H9 (cell line): ENCODE results near the gene DCAF6. TPM values are rescaled to one million over a fixed set of nuclear protein-coding genes. Genes with fewer than 3 reads are reported as not detected.

ENCODE experiments used
- DNase-seq: peaks from one replicate; pipeline ENCODE4 v3.0.0-alpha.2; 2017
- H2AFZ ChIP-seq: one replicate; pipeline ENCODE4 v1.6.1; 2013; ENCODE audit warnings: mild to moderate bottlenecking, low read length, control low read depth, moderate library complexity
- H2AK5ac ChIP-seq: 2 replicates; pipeline ENCODE4 v1.6.1; 2013; ENCODE audit warnings: low read length, control low read depth, mixed read lengths; ENCODE audit not compliant: insufficient read length
- H2BK120ac ChIP-seq: one replicate; pipeline ENCODE4 v1.6.1; 2013; ENCODE audit warnings: low read depth, mild to moderate bottlenecking, low read length, control low read depth, inconsistent platforms; ENCODE audit not compliant: poor library complexity, severe bottlenecking
- H2BK12ac ChIP-seq: 2 replicates; pipeline ENCODE4 v1.6.1; 2013; ENCODE audit warnings: low read length, control low read depth, mixed read lengths, low read depth; ENCODE audit not compliant: insufficient read length
- H2BK15ac ChIP-seq: 2 replicates; pipeline ENCODE4 v1.6.1; 2013; ENCODE audit warnings: low read depth, low read length, control low read depth
- H2BK20ac ChIP-seq: one replicate; pipeline ENCODE4 v1.6.1; 2013; ENCODE audit warnings: low read depth, mild to moderate bottlenecking, low read length, control low read depth, inconsistent platforms; ENCODE audit not compliant: poor library complexity, severe bottlenecking
- H2BK5ac ChIP-seq: 2 replicates; pipeline ENCODE4 v1.6.1; 2013; ENCODE audit warnings: low read length, control low read depth, mixed read lengths; ENCODE audit not compliant: insufficient read length
- H3K14ac ChIP-seq: 2 replicates; pipeline ENCODE4 v1.6.1; 2013; ENCODE audit warnings: low read length, control low read depth; ENCODE audit not compliant: insufficient read depth
- H3K18ac ChIP-seq: 2 replicates; pipeline ENCODE4 v1.6.1; 2013; ENCODE audit warnings: low read depth, mild to moderate bottlenecking, mixed read lengths, low read length, control low read depth; ENCODE audit not compliant: insufficient read length
- H3K23ac ChIP-seq: 2 replicates; pipeline ENCODE4 v1.6.1; 2013; ENCODE audit warnings: low read length, control low read depth, mixed read lengths, low read depth; ENCODE audit not compliant: insufficient read length
- H3K23me2 ChIP-seq: 2 replicates; pipeline ENCODE4 v1.6.1; 2013; ENCODE audit warnings: low read depth, mild to moderate bottlenecking, mixed read lengths, low read length, control low read depth; ENCODE audit not compliant: insufficient read length, poor library complexity, severe bottlenecking
- H3K27ac ChIP-seq: 2 replicates; pipeline ENCODE4 v1.5.1; 2013; ENCODE audit warnings: low read length, control low read depth, mixed read lengths, low read depth; ENCODE audit not compliant: insufficient read length
- H3K27me3 ChIP-seq: 2 replicates; pipeline ENCODE4 v1.6.1; 2013; ENCODE audit warnings: low read length, control low read depth, inconsistent platforms; ENCODE audit not compliant: insufficient read depth
- H3K4ac ChIP-seq: 2 replicates; pipeline ENCODE4 v1.6.1; 2013; ENCODE audit warnings: low read depth, mild to moderate bottlenecking, control low read depth, inconsistent platforms, low read length, moderate library complexity
- H3K4me1 ChIP-seq: 2 replicates; pipeline ENCODE4 v1.6.1; 2013; ENCODE audit warnings: low read length, control low read depth, inconsistent platforms; ENCODE audit not compliant: insufficient read depth
- H3K4me2 ChIP-seq: 2 replicates; pipeline ENCODE4 v1.6.1; 2013; ENCODE audit warnings: low read length, control low read depth, mixed read lengths; ENCODE audit not compliant: insufficient read length, insufficient read depth
- H3K56ac ChIP-seq: 2 replicates; pipeline ENCODE4 v1.6.1; 2013; ENCODE audit warnings: low read depth, mild to moderate bottlenecking, mixed read lengths, low read length, control low read depth; ENCODE audit not compliant: insufficient read length
- H3K79me1 ChIP-seq: 2 replicates; pipeline ENCODE4 v1.6.1; 2013; ENCODE audit warnings: low read depth, mild to moderate bottlenecking, moderate library complexity, low read length, control low read depth, inconsistent platforms; ENCODE audit not compliant: insufficient read depth, poor library complexity, severe bottlenecking
- H3K79me2 ChIP-seq: 2 replicates; pipeline ENCODE4 v1.6.1; 2013; ENCODE audit warnings: low read length, control low read depth, inconsistent platforms; ENCODE audit not compliant: insufficient read depth
- H3K9ac ChIP-seq: 2 replicates; pipeline ENCODE4 v1.6.1; 2013; ENCODE audit warnings: low read length, control low read depth, mixed read lengths; ENCODE audit not compliant: insufficient read length; ENCODE audit errors: extremely low read depth
- H3K9me3 ChIP-seq: one replicate; pipeline ENCODE4 v1.6.1; 2013; ENCODE audit warnings: low read depth, low read length, inconsistent platforms; ENCODE audit not compliant: control insufficient read depth
- H3T11ph ChIP-seq: one replicate; pipeline ENCODE4 v1.6.1; 2013; ENCODE audit warnings: mild to moderate bottlenecking, low read length, control low read depth, inconsistent platforms
- H4K20me1 ChIP-seq: one replicate; pipeline ENCODE4 v1.6.1; 2013; ENCODE audit not compliant: control insufficient read depth, insufficient read length, insufficient read depth
- H4K5ac ChIP-seq: 2 replicates; pipeline ENCODE4 v1.6.1; 2013; ENCODE audit warnings: low read depth, mild to moderate bottlenecking, mixed read lengths, low read length, control low read depth; ENCODE audit not compliant: insufficient read length
- H4K8ac ChIP-seq: replicated peaks from 2 replicates; pipeline ENCODE4 v1.6.1; 2013; ENCODE audit warnings: low read length, control low read depth, mixed read lengths, low read depth; ENCODE audit not compliant: insufficient read length
- H4K91ac ChIP-seq: 2 replicates; pipeline ENCODE4 v1.6.1; 2013; ENCODE audit warnings: low read depth, mild to moderate bottlenecking, moderate library complexity, mixed read lengths, low read length, control low read depth; ENCODE audit not compliant: insufficient read length
- H3K27ac Mint-ChIP-seq, 3 experiments: 2 replicates in 2 of 3; 3 replicates in 1 of 3; pipeline ENCODE4 v1.8.0; 2020 to 2021; ENCODE audit warnings: mixed read lengths in 3 of 3, mild to moderate bottlenecking in 1 of 3, moderate library complexity in 1 of 3
- H3K27me3 Mint-ChIP-seq: 2 replicates; pipeline ENCODE4 v1.8.0; 2021; ENCODE audit warnings: low read depth, mild to moderate bottlenecking, moderate library complexity, mixed read lengths
- H3K36me3 Mint-ChIP-seq, 3 experiments: 2 replicates in 2 of 3; 3 replicates in 1 of 3; pipeline ENCODE4 v1.8.0; 2020 to 2021; ENCODE audit warnings: low read depth in 3 of 3, mixed read lengths in 3 of 3; ENCODE audit not compliant: insufficient read depth in 1 of 3
- H3K4me1 Mint-ChIP-seq, 2 experiments: 2 replicates each; pipeline ENCODE4 v1.8.0; 2020; ENCODE audit warnings: mixed read lengths in 2 of 2
- H3K4me3 Mint-ChIP-seq, 2 experiments: 2 replicates in 1 of 2; 3 replicates in 1 of 2; pipeline ENCODE4 v1.8.0; 2020 to 2021; ENCODE audit warnings: mild to moderate bottlenecking in 2 of 2, mixed read lengths in 2 of 2, moderate library complexity in 1 of 2
- H3K9me3 Mint-ChIP-seq, 2 experiments: 2 replicates in 1 of 2; 3 replicates in 1 of 2; pipeline ENCODE4 v1.8.0; 2020; ENCODE audit warnings: mild to moderate bottlenecking in 2 of 2, mixed read lengths in 2 of 2, moderate library complexity in 1 of 2
- CTCF ChIP-seq: fragments of 200-600 bp; sonication (generic); conservative IDR thresholded peaks from 3 replicates; pipeline ENCODE4 v1.8.0; 2021; ENCODE audit warnings: antibody characterized with exemption, mild to moderate bottlenecking
- WGBS: extraction: QIAGEN DNeasy Blood & Tissue Kit; methylation state at CpG from one replicate; pipeline ENCODE4 v1.1.7; 2013; ENCODE audit warnings: missing lambda C conversion rate, low lambda C conversion rate, mixed read lengths; ENCODE audit not compliant: insufficient read length; ENCODE audit errors: extremely low coverage; 5-methylcytosine and 5-hydroxymethylcytosine counted together
- total RNA-seq: library from RNA; stranded (reverse); gene quantifications from 2 replicates; pipeline ENCODE4 v1.2.1, GENCODE V29; 2021

Gene DCAF6
- total RNA-seq, 1 experiment from 2014 or later, result 16.0 TPM

GRCh38 chr1:168008595-168008994 is 72.1 kb downstream of the DCAF6 start:
- Histone ChIP-seq H2BK15ac (no peak overlapping the region), H2BK12ac (no peak overlapping the region), H3K9ac (no peak overlapping the region), H3K56ac (no peak overlapping the region), H3K4me1 (no peaks in the 10 kb centered on the region), H2BK5ac (no peak overlapping the region), H3K79me2 (no peaks in the 10 kb centered on the region), H3K9me3 (no peaks in the 10 kb centered on the region), H4K20me1 (no peaks in the 10 kb centered on the region), H2BK20ac (no peak overlapping the region), H2AFZ (no peak overlapping the region), H3K4ac (no peak overlapping the region), H3K23ac (no peak overlapping the region), H4K5ac (no peak overlapping the region), H3K18ac (no peak overlapping the region), H3K27ac (no peak overlapping the region), H2BK120ac (no peak overlapping the region), H3K79me1 (no peaks in the 10 kb centered on the region), H4K8ac (no peak overlapping the region), H3K23me2 (no peaks in the 10 kb centered on the region), H4K91ac (no peak overlapping the region), H3K14ac (no peak overlapping the region), H3K4me2 (no peak overlapping the region), H3T11ph (no peak overlapping the region), H3K27me3 (no peaks in the 10 kb centered on the region), H2AK5ac (no peak overlapping the region)
- no CpG with 5 or more reads among the region's 5 CpGs for WGBS
- Mint-ChIP-seq H3K4me1 (peaks cover 0 to 5% of the 10 kb centered on the region in 2 experiments; a peak in 1 of 4 replicates), H3K4me3 (no peak overlapping the region), H3K27me3 (no peaks in the 10 kb centered on the region), H3K36me3 (peaks cover 1 to 20% (median 19%) of the 10 kb centered on the region in 3 experiments; a peak in 5 of 7 replicates), H3K27ac (no peak overlapping the region), H3K9me3 (no peaks in the 10 kb centered on the region)
- no peak for TF ChIP-seq CTCF
- DNase-seq, result no peak
